ENCODE results near the gene GAPT. TPM values are rescaled to one million over a fixed set of nuclear protein-coding genes. Genes with fewer than 3 reads are reported as not detected.

Gene GAPT
- total and polyA plus RNA-seq, 12 donors = 0.28 to 2.2 (median 0.65) TPM; not detected in 1

- intact Hi-C loops (cut with DNase I) = loop anchor here (5.0 to 10.0 kb wide), 3 partner anchors 317 to 355 kb away; no protein-coding TSS in a partner anchor
- H3K27me3 ChIP-seq = no peaks in the 10 kb centered on the region
- TF ChIP-seq, protein P1, sequence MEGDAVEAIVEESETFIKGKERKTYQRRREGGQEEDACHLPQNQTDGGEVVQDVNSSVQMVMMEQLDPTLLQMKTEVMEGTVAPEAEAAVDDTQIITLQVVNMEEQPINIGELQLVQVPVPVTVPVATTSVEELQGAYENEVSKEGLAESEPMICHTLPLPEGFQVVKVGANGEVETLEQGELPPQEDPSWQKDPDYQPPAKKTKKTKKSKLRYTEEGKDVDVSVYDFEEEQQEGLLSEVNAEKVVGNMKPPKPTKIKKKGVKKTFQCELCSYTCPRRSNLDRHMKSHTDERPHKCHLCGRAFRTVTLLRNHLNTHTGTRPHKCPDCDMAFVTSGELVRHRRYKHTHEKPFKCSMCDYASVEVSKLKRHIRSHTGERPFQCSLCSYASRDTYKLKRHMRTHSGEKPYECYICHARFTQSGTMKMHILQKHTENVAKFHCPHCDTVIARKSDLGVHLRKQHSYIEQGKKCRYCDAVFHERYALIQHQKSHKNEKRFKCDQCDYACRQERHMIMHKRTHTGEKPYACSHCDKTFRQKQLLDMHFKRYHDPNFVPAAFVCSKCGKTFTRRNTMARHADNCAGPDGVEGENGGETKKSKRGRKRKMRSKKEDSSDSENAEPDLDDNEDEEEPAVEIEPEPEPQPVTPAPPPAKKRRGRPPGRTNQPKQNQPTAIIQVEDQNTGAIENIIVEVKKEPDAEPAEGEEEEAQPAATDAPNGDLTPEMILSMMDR (IDR thresholded peaks at IDR 0.05) = no peak
- no peak for TF ChIP-seq POLR2A (IDR thresholded peaks at IDR 0.05)
- 62 to 74% (median 63%) methylated on average over 5 of the region's 5 CpGs for WGBS, 4 donors
- H3K4me1 ChIP-seq (replicated peaks in 1 of 2) = no peaks in the 10 kb centered on the region
- H3K27ac ChIP-seq = no peak overlapping the region
- no peak overlapping the region for H3K4me3 ChIP-seq
- no peak for DNase-seq
- no peaks in the 10 kb centered on the region for H3K9me3 ChIP-seq (replicated peaks in 1 of 3)
- no peaks in the 10 kb centered on the region for H3K36me3 ChIP-seq (replicated peaks in 1 of 2)
Observed at GRCh38 chr5:58497386-58497785, 6.2 kb downstream of the GAPT start.

- H3K27ac ChIP-seq = no peak overlapping the region
- no peak overlapping the region for H3K4me3 ChIP-seq
- DNase-seq = no peak
- intact Hi-C loops (cut with DNase I) = loop anchor here (5.0 to 10.0 kb wide), 3 partner anchors 317 to 354 kb away; no protein-coding TSS in a partner anchor
- H3K27me3 ChIP-seq = no peaks in the 10 kb centered on the region
- no peaks in the 10 kb centered on the region for H3K9me3 ChIP-seq (replicated peaks in 1 of 3)
- TF ChIP-seq, protein P1 (IDR thresholded peaks at IDR 0.05) = no peak
- TF ChIP-seq POLR2A (IDR thresholded peaks at IDR 0.05) = no peak
- no peaks in the 10 kb centered on the region for H3K36me3 ChIP-seq (replicated peaks in 1 of 2)
- H3K4me1 ChIP-seq (replicated peaks in 1 of 2) = no peaks in the 10 kb centered on the region
Observed at GRCh38 chr5:58497921-58498320, 6.7 kb downstream of the GAPT start.

DNA sequence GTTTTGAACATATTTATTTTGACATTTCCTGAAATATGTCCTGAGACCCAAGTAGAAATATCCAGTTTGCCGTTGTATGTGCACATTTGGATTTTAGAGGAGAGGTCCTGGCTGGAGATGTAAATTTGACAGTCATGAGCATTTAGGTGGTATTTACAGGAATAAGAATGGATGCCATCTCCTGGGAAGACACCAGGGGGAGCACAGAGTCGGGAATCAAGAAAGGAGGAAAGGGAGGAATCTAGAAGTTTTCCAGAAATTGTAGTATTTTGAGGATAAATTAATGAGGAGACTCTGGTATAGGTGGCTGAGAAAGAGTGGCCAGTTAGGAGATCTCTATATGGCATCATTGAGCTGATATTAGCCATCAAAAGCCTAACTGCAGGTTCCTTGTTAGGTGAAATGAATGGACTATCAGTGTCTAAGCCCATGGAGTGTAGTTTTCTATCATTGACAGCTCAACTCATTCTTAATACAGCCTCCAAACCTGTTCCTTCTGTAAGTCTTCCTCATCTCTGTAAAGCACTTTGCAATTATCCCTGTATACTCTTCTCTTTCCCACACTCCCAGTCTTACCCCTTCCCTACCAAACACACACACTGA is 7.2 kb downstream of the GAPT start:
- Histone ChIP-seq H3K27me3 (no peaks in the 10 kb centered on the region), H3K27ac (no peak overlapping the region), H3K4me3 (no peak overlapping the region), H3K9me3 (replicated peaks in 1 of 3) (no peaks in the 10 kb centered on the region), H3K4me1 (replicated peaks in 1 of 2) (no peaks in the 10 kb centered on the region), H3K36me3 (replicated peaks in 1 of 2) (no peaks in the 10 kb centered on the region)
- intact Hi-C loops (cut with DNase I) = loop anchor here (5.0 to 10.0 kb wide), 3 partner anchors 316 to 354 kb away; no protein-coding TSS in a partner anchor
- 9 to 13% (median 11%) methylated on average over 2 of the region's 2 CpGs for WGBS, 4 donors
- DNase-seq = peak; percentile 36 to 73 (median 46)
- TF ChIP-seq, protein P1 (IDR thresholded peaks at IDR 0.05) = peak; percentile 66 to 83 (median 76)
- TF ChIP-seq POLR2A (IDR thresholded peaks at IDR 0.05) = no peak

DNA sequence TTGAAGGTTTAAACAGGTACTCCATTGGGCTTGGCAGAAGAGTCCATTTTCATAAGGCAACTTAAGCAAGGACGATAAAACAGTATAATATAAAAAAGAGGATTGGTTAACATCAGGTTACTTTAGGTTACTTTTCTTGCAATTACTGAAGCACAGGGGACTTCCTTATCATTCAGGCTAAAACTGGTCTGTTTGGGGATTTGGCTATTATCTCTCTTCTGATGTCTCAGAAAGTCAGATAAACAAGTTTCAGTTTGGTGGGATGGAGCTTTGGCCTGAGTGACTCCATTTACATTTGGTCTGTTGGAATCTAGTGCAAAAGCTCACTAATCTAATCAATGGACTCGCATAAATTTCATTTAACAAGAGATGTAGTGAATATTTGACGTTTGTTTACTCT is 8.0 kb downstream of the GAPT start:
- Histone ChIP-seq H3K4me3 (no peak overlapping the region), H3K27me3 (no peaks in the 10 kb centered on the region), H3K9me3 (replicated peaks in 1 of 3) (no peaks in the 10 kb centered on the region), H3K27ac (no peak overlapping the region), H3K36me3 (replicated peaks in 1 of 2) (no peaks in the 10 kb centered on the region), H3K4me1 (replicated peaks in 1 of 2) (no peaks in the 10 kb centered on the region)
- intact Hi-C loops (cut with DNase I) = loop anchor here (5.0 to 10.0 kb wide), 3 partner anchors 316 to 353 kb away; no protein-coding TSS in a partner anchor
- TF ChIP-seq, protein P1 (IDR thresholded peaks at IDR 0.05) = no peak
- TF ChIP-seq POLR2A (IDR thresholded peaks at IDR 0.05) = no peak
- DNase-seq = no peak
- 70 to 81% (median 76%) methylated on average over 3 of the region's 3 CpGs for WGBS, 4 donors

All from adrenal gland (tissue), 12 donors.